HEK293 (cell line): ENCODE results near the gene AK8.

Experiments
- PRDM1 ChIP-seq: fragments of 450-650 bp; formaldehyde crosslinking; IDR thresholded peaks from 2 replicates; pipeline ENCODE4; 2016; ENCODE audit warnings: missing biosample characterization, missing genetic modification characterization
- SCRT2 ChIP-seq: fragments of 450-650 bp; formaldehyde crosslinking; IDR thresholded peaks from 2 replicates; pipeline ENCODE4 v1.5.1; 2016; ENCODE audit warnings: missing biosample characterization, missing genetic modification characterization
- SP2 ChIP-seq: fragments of 450-650 bp; formaldehyde crosslinking; IDR thresholded peaks from 2 replicates; pipeline ENCODE4 v1.5.1; 2016; ENCODE audit warnings: missing biosample characterization, missing genetic modification characterization
- YY1 ChIP-seq: fragments of 450-650 bp; formaldehyde crosslinking; IDR thresholded peaks from 2 replicates; pipeline ENCODE4 v1.5.1; 2018; ENCODE audit warnings: missing biosample characterization, missing genetic modification characterization
- ZNF416 ChIP-seq: fragments of 450-650 bp; formaldehyde crosslinking; IDR thresholded peaks from 2 replicates; pipeline ENCODE4 v1.5.1; 2016; ENCODE audit warnings: missing biosample characterization, missing genetic modification characterization
- ZNF530 ChIP-seq: fragments of 450-650 bp; formaldehyde crosslinking; IDR thresholded peaks from 2 replicates; pipeline ENCODE4 v1.5.1; 2016; ENCODE audit warnings: low read depth, missing biosample characterization, missing genetic modification characterization
- ZNF558 ChIP-seq: fragments of 450-650 bp; formaldehyde crosslinking; IDR thresholded peaks from 2 replicates; pipeline ENCODE4 v1.5.1; 2016; ENCODE audit warnings: missing biosample characterization, missing genetic modification characterization
- ZNF768 ChIP-seq: fragments of 450-650 bp; formaldehyde crosslinking; IDR thresholded peaks from 2 replicates; pipeline ENCODE4 v1.5.1; 2018; ENCODE audit warnings: missing biosample characterization, mild to moderate bottlenecking, missing genetic modification characterization
- ZNF830 ChIP-seq: fragments of 450-650 bp; IDR thresholded peaks from 2 replicates; pipeline ENCODE4 v1.5.0; 2018; ENCODE audit warnings: missing biosample characterization, missing genetic modification characterization, low read depth, mild to moderate bottlenecking, moderate library complexity
- TF ChIP-seq, protein P1 (sequence below): fragments of 450-650 bp; formaldehyde crosslinking; IDR thresholded peaks from 2 replicates; pipeline ENCODE4 v1.5.1; 2016; ENCODE audit warnings: missing biosample characterization, missing genetic modification characterization

DNA sequence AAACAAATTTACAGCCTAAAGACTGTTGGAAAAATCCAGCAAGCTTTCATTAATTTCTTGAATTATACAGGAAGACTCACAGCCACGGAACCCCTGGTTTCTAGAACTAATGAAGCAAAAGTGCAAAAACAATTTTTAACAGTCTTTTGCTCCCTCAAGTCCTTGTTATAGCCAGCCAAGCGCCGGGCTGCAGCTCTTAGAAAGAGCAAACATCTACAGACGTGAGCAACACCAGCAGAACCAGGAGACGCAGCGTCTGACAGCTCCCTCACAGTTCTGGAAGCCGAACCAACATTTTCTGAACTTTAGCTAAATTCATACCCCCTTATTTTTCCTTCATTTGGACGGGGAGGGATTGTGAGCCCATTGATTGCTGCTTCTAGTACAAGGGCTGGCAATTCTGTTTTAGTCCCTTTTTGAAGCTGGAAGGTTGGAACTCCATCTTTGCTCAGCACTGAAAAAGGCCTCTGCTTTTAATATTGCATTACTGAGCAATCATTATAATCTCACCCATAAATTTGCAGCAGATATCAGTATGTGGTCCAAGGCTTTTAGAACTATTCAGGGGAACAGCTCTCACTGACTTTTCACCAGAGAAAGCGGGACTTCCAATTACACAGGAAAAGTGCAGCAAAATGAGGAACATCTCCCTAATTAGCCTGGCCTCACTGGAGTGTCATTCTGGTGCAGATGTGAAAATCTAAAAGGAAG lies 45.8 kb downstream of the AK8 start:
- TF ChIP-seq ZNF558 (no peak), ZNF530 (tag by site-specific recombination) (no peak), ZNF768 (tag by site-specific recombination) (no peak), SP2 (tag by site-specific recombination) (no peak), YY1 (tag by site-specific recombination) (no peak), ZNF416 (no peak), ZNF830 (no peak), PRDM1 (no peak), SCRT2 (tag by site-specific recombination) (no peak)
- TF ChIP-seq, protein P1, sequence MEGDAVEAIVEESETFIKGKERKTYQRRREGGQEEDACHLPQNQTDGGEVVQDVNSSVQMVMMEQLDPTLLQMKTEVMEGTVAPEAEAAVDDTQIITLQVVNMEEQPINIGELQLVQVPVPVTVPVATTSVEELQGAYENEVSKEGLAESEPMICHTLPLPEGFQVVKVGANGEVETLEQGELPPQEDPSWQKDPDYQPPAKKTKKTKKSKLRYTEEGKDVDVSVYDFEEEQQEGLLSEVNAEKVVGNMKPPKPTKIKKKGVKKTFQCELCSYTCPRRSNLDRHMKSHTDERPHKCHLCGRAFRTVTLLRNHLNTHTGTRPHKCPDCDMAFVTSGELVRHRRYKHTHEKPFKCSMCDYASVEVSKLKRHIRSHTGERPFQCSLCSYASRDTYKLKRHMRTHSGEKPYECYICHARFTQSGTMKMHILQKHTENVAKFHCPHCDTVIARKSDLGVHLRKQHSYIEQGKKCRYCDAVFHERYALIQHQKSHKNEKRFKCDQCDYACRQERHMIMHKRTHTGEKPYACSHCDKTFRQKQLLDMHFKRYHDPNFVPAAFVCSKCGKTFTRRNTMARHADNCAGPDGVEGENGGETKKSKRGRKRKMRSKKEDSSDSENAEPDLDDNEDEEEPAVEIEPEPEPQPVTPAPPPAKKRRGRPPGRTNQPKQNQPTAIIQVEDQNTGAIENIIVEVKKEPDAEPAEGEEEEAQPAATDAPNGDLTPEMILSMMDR (tag by site-specific recombination): no peak
